HCT116 (cell line): Measurements from ENCODE around the gene CDR2L. TPM values are rescaled to one million over a fixed set of nuclear protein-coding genes. Genes with fewer than 3 reads are reported as not detected.

ENCODE experiments used
- ATAC-seq: fragments of 200-7000 bp; cut with Tn5 transposase; 2 replicates; pipeline ENCODE4 v1.9.1; 2020; ENCODE audit warnings: mild to moderate bottlenecking, moderate library complexity
- BruUV-seq: library from RNA; stranded (reverse); fragments of 400-500 nt; replicated peaks from 2 replicates; lab custom pipeline; 2021; lab: Mats Ljungman, UMichigan
- CTCF ChIA-PET: fragments of 300-600 bp; sonication (Branson Sonifier 250); formaldehyde crosslinking; loops from one replicate; lab custom pipeline; 2021; ENCODE audit warnings: antibody characterized with exemption; lab: Charles Lee
- POLR2A ChIA-PET: fragments of 300-600, 350-600 bp; sonication (Branson Sonifier 250); formaldehyde crosslinking; loops from one replicate; lab custom pipeline; 2021; ENCODE audit warnings: antibody characterized with exemption; lab: Charles Lee
- RAD21 ChIA-PET, 2 experiments: fragments of 300-600 bp; sonication (Branson Sonifier 250); formaldehyde crosslinking; loops; one replicate each; lab custom pipeline; 2023; ENCODE audit warnings: low total read pairs in 2 of 2; ENCODE audit not compliant: uncharacterized antibody in 2 of 2, unreplicated experiment in 2 of 2, low non-redundant PET in 1 of 2; lab: Charles Lee
- DNase-seq: peaks from one replicate; pipeline ENCODE4 v3.0.0-alpha.2; 2010; ENCODE audit warnings: low read depth, low spot score
- H2AFZ ChIP-seq: fragments of 200-600 bp; shearing (Covaris generic), sonication (generic); 2 replicates; pipeline ENCODE4 v1.6.1; 2017; ENCODE audit warnings: low read depth, mixed run types, mixed read lengths, antibody characterized with exemption, low read length; ENCODE audit not compliant: poor library complexity, severe bottlenecking
- H3K27ac ChIP-seq: 2 replicates; pipeline ENCODE4 v1.5.1; 2012; ENCODE audit warnings: low read depth, low read length
- H3K27me3 ChIP-seq: fragments of 200-600 bp; sonication (generic); 2 replicates; pipeline ENCODE4 v1.6.1; 2016; ENCODE audit warnings: mixed run types, low read length, mixed read lengths; ENCODE audit not compliant: insufficient read depth
- H3K36me3 ChIP-seq, 2 experiments: fragments of 200-500 bp in 1 of 2; fragments of 200-600 bp in 1 of 2; sonication (Bioruptor generic) in 1 of 2; sonication (generic) in 1 of 2; 2 replicates each; pipeline versions ENCODE4 v1.5.1 to v1.6.1; 2014 to 2016; ENCODE audit warnings: low read length in 2 of 2, inconsistent platforms in 1 of 2, mixed read lengths in 1 of 2, mixed run types in 1 of 2; ENCODE audit not compliant: insufficient read depth in 2 of 2, control insufficient read depth in 1 of 2
- H3K4me1 ChIP-seq, 2 experiments: fragments of 200-600 bp in 1 of 2; sonication (generic) in 1 of 2; 2 replicates each; pipeline versions ENCODE4 v1.5.1 to v1.6.1; 2012 to 2017; ENCODE audit warnings: low read length in 2 of 2, inconsistent platforms in 1 of 2, mild to moderate bottlenecking in 1 of 2, mixed read lengths in 1 of 2, mixed run types in 1 of 2, moderate library complexity in 1 of 2; ENCODE audit not compliant: insufficient read depth in 2 of 2, control insufficient read depth in 1 of 2
- H3K4me2 ChIP-seq: fragments of 200-600 bp; sonication (generic); 2 replicates; pipeline ENCODE4 v1.6.1; 2017; ENCODE audit warnings: mixed run types, low read length, mixed read lengths
- H3K4me3 ChIP-seq, 2 experiments: fragments of 200-600 bp in 1 of 2; sonication (generic) in 1 of 2; replicated peaks in 1 of 2; 2 replicates each; pipeline ENCODE4 v1.5.1; 2011 to 2016; ENCODE audit warnings: low read length in 2 of 2, control low read depth in 1 of 2, low read depth in 1 of 2, mild to moderate bottlenecking in 1 of 2, mixed read lengths in 1 of 2, mixed run types in 1 of 2
- H3K79me2 ChIP-seq: fragments of 200-600 bp; sonication (generic); 2 replicates; pipeline ENCODE4 v1.6.1; 2017; ENCODE audit warnings: mild to moderate bottlenecking, mixed run types, low read length, moderate library complexity, mixed read lengths; ENCODE audit not compliant: insufficient read depth
- H3K9ac ChIP-seq: fragments of 200-600 bp; sonication (generic); 2 replicates; pipeline ENCODE4 v1.6.1; 2016; ENCODE audit warnings: low read length, mixed read lengths
- H3K9me2 ChIP-seq: fragments of 200-600 bp; sonication (generic), shearing (Covaris generic); 2 replicates; pipeline ENCODE4 v1.6.1; 2017; ENCODE audit warnings: mixed run types, mild to moderate bottlenecking, moderate library complexity; ENCODE audit not compliant: insufficient read depth
- H3K9me3 ChIP-seq, 2 experiments: fragments of 200-500 bp in 1 of 2; fragments of 200-600 bp in 1 of 2; sonication (Bioruptor generic) in 1 of 2; sonication (generic) in 1 of 2; 2 replicates each; pipeline ENCODE4 v1.6.1; 2014 to 2017; ENCODE audit warnings: low read length in 2 of 2, mixed read lengths in 2 of 2, inconsistent platforms in 1 of 2, low read depth in 1 of 2, mild to moderate bottlenecking in 1 of 2, mixed run types in 1 of 2, moderate library complexity in 1 of 2; ENCODE audit not compliant: control insufficient read depth in 1 of 2, insufficient read depth in 1 of 2
- H4K20me1 ChIP-seq: fragments of 200-600 bp; sonication (generic), shearing (Covaris generic); 2 replicates; pipeline ENCODE4 v1.6.1; 2017; ENCODE audit warnings: mixed run types, mild to moderate bottlenecking, moderate library complexity; ENCODE audit not compliant: insufficient read depth
- ATF3 ChIP-seq: IDR thresholded peaks from 2 replicates; pipeline ENCODE4 v1.6.1; 2012
- CBX3 ChIP-seq: IDR thresholded peaks from 2 replicates; pipeline ENCODE4 v1.6.1; 2012; ENCODE audit warnings: low read depth
- CEBPB ChIP-seq: IDR thresholded peaks from 2 replicates; pipeline ENCODE4 v1.6.1; 2012; ENCODE audit warnings: low read depth
- EGR1 ChIP-seq: IDR thresholded peaks from 2 replicates; pipeline ENCODE4 v1.6.1; 2012; ENCODE audit warnings: low read depth
- ELF1 ChIP-seq: IDR thresholded peaks from 2 replicates; pipeline ENCODE4 v1.6.1; 2012; ENCODE audit warnings: low read depth, borderline replicate concordance
- FOSL1 ChIP-seq: IDR thresholded peaks from 2 replicates; pipeline ENCODE4 v1.6.1; 2012; ENCODE audit warnings: low read depth
- MAX ChIP-seq: IDR thresholded peaks from 2 replicates; pipeline ENCODE4 v1.6.1; 2012
- POLR2A ChIP-seq: IDR thresholded peaks from 2 replicates; pipeline ENCODE4 v1.7.0; 2011; ENCODE audit warnings: borderline replicate concordance; ENCODE audit not compliant: insufficient read depth, insufficient read length; ENCODE audit errors: extremely low read depth
- POLR2AphosphoS5 ChIP-seq: IDR thresholded peaks from 2 replicates; pipeline ENCODE4 v1.6.1; 2011; ENCODE audit warnings: mild to moderate bottlenecking, low read depth, low read length, moderate library complexity
- RAD21 ChIP-seq: IDR thresholded peaks from 2 replicates; pipeline ENCODE4 v1.6.1; 2012; ENCODE audit warnings: low read depth, mild to moderate bottlenecking
- REST ChIP-seq: IDR thresholded peaks from 2 replicates; pipeline ENCODE4 v1.6.1; 2012; ENCODE audit warnings: low read depth
- SIN3A ChIP-seq: IDR thresholded peaks from 2 replicates; pipeline ENCODE4 v1.6.1; 2012; ENCODE audit warnings: low read depth
- SP1 ChIP-seq: IDR thresholded peaks from 2 replicates; pipeline ENCODE4 v1.6.1; 2012; ENCODE audit warnings: low read depth
- TCF7L2 ChIP-seq: IDR thresholded peaks from 2 replicates; pipeline ENCODE4 v1.7.0; 2011; ENCODE audit warnings: borderline replicate concordance, inconsistent platforms; ENCODE audit not compliant: insufficient read depth, insufficient read length; ENCODE audit errors: extremely low read depth
- YY1 ChIP-seq: IDR thresholded peaks from 2 replicates; pipeline ENCODE4 v1.6.1; 2011; ENCODE audit warnings: low read length, low read depth, moderate library complexity, mild to moderate bottlenecking; ENCODE audit not compliant: insufficient replicate concordance; ENCODE audit errors: extremely low read depth
- ZBTB33 ChIP-seq: IDR thresholded peaks from 2 replicates; pipeline ENCODE4 v1.6.1; 2011; ENCODE audit warnings: mild to moderate bottlenecking, low read length, moderate library complexity; ENCODE audit not compliant: insufficient replicate concordance; ENCODE audit errors: extremely low read depth
- ZFX ChIP-seq: fragments of 450-650 bp; IDR thresholded peaks from 2 replicates; pipeline ENCODE4 v1.6.1; 2017
- ZNF274 ChIP-seq: fragments of 200-500 bp; sonication (Bioruptor generic); IDR thresholded peaks from 2 replicates; pipeline ENCODE4 v1.6.1; 2014; ENCODE audit warnings: mild to moderate bottlenecking, low read depth, low read length, inconsistent platforms
- intact Hi-C: fragments of 100-400 bp; cut with micrococcal nuclease; formaldehyde crosslinking; loops from 2 replicates; pipeline ENCODE4 v1.10.0; 2022
- total RNA-seq: library from RNA; stranded (reverse); gene quantifications from one replicate; pipeline ENCODE4 v1.2.1, GENCODE V29; 2021; ENCODE audit not compliant: unreplicated experiment

Gene CDR2L
- total RNA-seq, 1 experiment from 2014 or later: 26.5 TPM

- no peaks in the 10 kb centered on the region for H4K20me1 ChIP-seq
- no peaks in the 10 kb centered on the region for H3K27me3 ChIP-seq
- ATAC-seq (peak; percentile 89), DNase-seq (no peak)
- no TSS peak for BruUV-seq
- peak within 1 kb of the TSS; percentile 87 for H2AFZ ChIP-seq
- no peaks in the 10 kb centered on the region for H3K9me3 ChIP-seq
- intact Hi-C loops: no loop called here
- H3K9me2 ChIP-seq: no peaks in the 10 kb centered on the region
- peak within 1 kb of the TSS; percentile 80 to 84 for H3K4me3 ChIP-seq
- peak within 1 kb of the TSS; percentile 48; the same call in 1 of the 2 replicates for H3K27ac ChIP-seq
- H3K9ac ChIP-seq: peak within 1 kb of the TSS; percentile 69
- CTCF ChIA-PET: interaction anchor here (0.8 to 4.5 kb wide), 6 partner anchors 9 to 229 kb away, joined by 3 to 36 read pairs (median 4); no protein-coding TSS in a partner anchor
- RAD21 ChIA-PET: interaction anchor here (1.0 kb wide), 2 partner anchors 11 to 19 kb away, joined by 3 read pairs; no protein-coding TSS in a partner anchor
- peaks cover 36 to 39% of the 10 kb centered on the region in 2 experiments for H3K4me1 ChIP-seq
- H3K4me2 ChIP-seq: peak within 1 kb of the TSS; percentile 98
- no peaks in the 10 kb centered on the region for H3K36me3 ChIP-seq
- POLR2A ChIA-PET: interaction anchor here (0.8 to 2.2 kb wide), 6 partner anchors 10 to 99 kb away, joined by 3 to 11 read pairs (median 4); partner anchors contain the start of genes CDR2L, FDXR and MRPL58
- no peaks in the 10 kb centered on the region for H3K79me2 ChIP-seq
- TF ChIP-seq REST: no peak
- 0 out of 2 replicates have a peak, but pooled peaks have one; percentile 39 for TF ChIP-seq ZFX
- peak; percentile 51 for TF ChIP-seq MAX
- no peak for TF ChIP-seq ATF3
- TF ChIP-seq ZNF274: no peak
- peak; percentile 72 for TF ChIP-seq POLR2AphosphoS5
- TF ChIP-seq ZBTB33: no peak
- no peak for TF ChIP-seq CEBPB
- TF ChIP-seq TCF7L2: no peak
- TF ChIP-seq CBX3: no peak
- TF ChIP-seq SP1: no peak
- TF ChIP-seq FOSL1: no peak
- TF ChIP-seq ELF1: no peak
- TF ChIP-seq SIN3A: no peak
- TF ChIP-seq RAD21: no peak
- TF ChIP-seq EGR1: no peak
- TF ChIP-seq POLR2A: no peak
- TF ChIP-seq YY1: no peak
These were observed 15.1 kb upstream of the CDR2L start, which contains the start of gene HID1 for GRCh38 chr17:74972107-74972972. Gene HID1, minus strand, starts transcription at chr17:74972759. Its CDS starts 103 bp downstream, at chr17:74972656.
